HEK293 (cell line): Measurements from ENCODE around the gene ARMH3.

Source experiments
- IKZF3 ChIP-seq: fragments of 450-650 bp; IDR thresholded peaks from 2 replicates; pipeline ENCODE4 v1.5.0; 2018; ENCODE audit warnings: missing biosample characterization, mild to moderate bottlenecking, missing genetic modification characterization, moderate library complexity
- OSR2 ChIP-seq: fragments of 450-650 bp; formaldehyde crosslinking; IDR thresholded peaks from 2 replicates; pipeline ENCODE4 v1.5.1; 2016; ENCODE audit warnings: missing biosample characterization, missing genetic modification characterization
- PRDM10 ChIP-seq: fragments of 450-650 bp; formaldehyde crosslinking; IDR thresholded peaks from 2 replicates; pipeline ENCODE4 v1.5.1; 2016; ENCODE audit warnings: missing biosample characterization, missing genetic modification characterization
- SP3 ChIP-seq: fragments of 450-650 bp; formaldehyde crosslinking; IDR thresholded peaks from 2 replicates; pipeline ENCODE4 v1.5.1; 2016; ENCODE audit warnings: missing biosample characterization, missing genetic modification characterization
- ZBTB17 ChIP-seq: fragments of 450-650 bp; formaldehyde crosslinking; IDR thresholded peaks from 2 replicates; pipeline ENCODE4 v1.5.1; 2016; ENCODE audit warnings: missing biosample characterization, missing genetic modification characterization
- ZBTB8A ChIP-seq: fragments of 450-650 bp; formaldehyde crosslinking; IDR thresholded peaks from 2 replicates; pipeline ENCODE4 v1.5.1; 2016; ENCODE audit warnings: missing biosample characterization, missing genetic modification characterization
- ZFP69B ChIP-seq: fragments of 450-650 bp; formaldehyde crosslinking; IDR thresholded peaks from 2 replicates; pipeline ENCODE4 v1.5.1; 2016; ENCODE audit warnings: missing biosample characterization, missing genetic modification characterization
- ZNF121 ChIP-seq: fragments of 450-650 bp; formaldehyde crosslinking; IDR thresholded peaks from 2 replicates; pipeline ENCODE4 v1.5.1; 2016; ENCODE audit warnings: missing biosample characterization, missing genetic modification characterization
- ZNF16 ChIP-seq: fragments of 450-650 bp; formaldehyde crosslinking; IDR thresholded peaks from 2 replicates; pipeline ENCODE4 v1.5.1; 2016; ENCODE audit warnings: low read depth, missing biosample characterization, missing genetic modification characterization
- ZNF18 ChIP-seq: fragments of 450-650 bp; formaldehyde crosslinking; IDR thresholded peaks from 2 replicates; pipeline ENCODE4 v1.5.1; 2016; ENCODE audit warnings: missing biosample characterization, missing genetic modification characterization
- ZNF302 ChIP-seq: fragments of 450-650 bp; formaldehyde crosslinking; IDR thresholded peaks from 2 replicates; pipeline ENCODE4 v1.5.1; 2016; ENCODE audit warnings: missing biosample characterization, missing genetic modification characterization, low read depth
- ZNF335 ChIP-seq: fragments of 450-650 bp; formaldehyde crosslinking; conservative IDR thresholded peaks from 2 replicates; pipeline ENCODE4 v1.5.1; 2016; ENCODE audit warnings: missing biosample characterization, missing genetic modification characterization
- ZNF341 ChIP-seq: fragments of 450-650 bp; formaldehyde crosslinking; IDR thresholded peaks from 2 replicates; pipeline ENCODE4; 2016; ENCODE audit warnings: low read depth, missing biosample characterization, missing genetic modification characterization
- ZNF426 ChIP-seq: fragments of 450-650 bp; formaldehyde crosslinking; IDR thresholded peaks from 2 replicates; pipeline ENCODE4 v1.5.1; 2017; ENCODE audit warnings: missing biosample characterization, missing genetic modification characterization, mild to moderate bottlenecking, inconsistent platforms, moderate library complexity
- ZNF529 ChIP-seq: fragments of 450-650 bp; formaldehyde crosslinking; IDR thresholded peaks from 2 replicates; pipeline ENCODE4 v1.5.1; 2017; ENCODE audit warnings: missing genetic modification characterization, missing biosample characterization; ENCODE audit not compliant: insufficient replicate concordance
- ZNF610 ChIP-seq: fragments of 450-650 bp; formaldehyde crosslinking; IDR thresholded peaks from 2 replicates; pipeline ENCODE4 v1.5.1; 2016; ENCODE audit warnings: missing biosample characterization, missing genetic modification characterization, borderline replicate concordance
- ZNF670 ChIP-seq: fragments of 450-650 bp; formaldehyde crosslinking; IDR thresholded peaks from 2 replicates; pipeline ENCODE4 v1.5.1; 2016; ENCODE audit warnings: missing biosample characterization, missing genetic modification characterization, low read depth
- ZNF747 ChIP-seq: fragments of 450-650 bp; formaldehyde crosslinking; IDR thresholded peaks from 2 replicates; pipeline ENCODE4 v1.5.1; 2016; ENCODE audit warnings: missing biosample characterization, missing genetic modification characterization
- ZSCAN16 ChIP-seq: fragments of 450-650 bp; formaldehyde crosslinking; IDR thresholded peaks from 2 replicates; pipeline ENCODE4 v1.5.1; 2016; ENCODE audit warnings: missing biosample characterization, missing genetic modification characterization
- ZSCAN4 ChIP-seq: fragments of 450-650 bp; formaldehyde crosslinking; IDR thresholded peaks from 2 replicates; pipeline ENCODE4 v1.5.1; 2017; ENCODE audit warnings: missing biosample characterization, missing genetic modification characterization
- ZXDB ChIP-seq: fragments of 450-650 bp; formaldehyde crosslinking; IDR thresholded peaks from 2 replicates; pipeline ENCODE4 v1.5.1; 2016; ENCODE audit warnings: missing biosample characterization, missing genetic modification characterization
- TF ChIP-seq, protein P1 (sequence below): fragments of 450-650 bp; formaldehyde crosslinking; IDR thresholded peaks from 2 replicates; pipeline ENCODE4 v1.5.1; 2016; ENCODE audit warnings: missing biosample characterization, missing genetic modification characterization
- TF ChIP-seq, protein P2 (sequence below): fragments of 450-650 bp; formaldehyde crosslinking; IDR thresholded peaks from 2 replicates; pipeline ENCODE4 v1.5.1; 2016; ENCODE audit warnings: missing biosample characterization, missing genetic modification characterization
- TF ChIP-seq, protein P3 (sequence below): fragments of 450-650 bp; formaldehyde crosslinking; IDR thresholded peaks from 2 replicates; pipeline ENCODE4 v1.5.1; 2017; ENCODE audit warnings: missing biosample characterization, missing genetic modification characterization
- TF ChIP-seq, protein P4 (sequence below): fragments of 450-650 bp; formaldehyde crosslinking; IDR thresholded peaks from 2 replicates; pipeline ENCODE4 v1.5.1; 2016; ENCODE audit warnings: missing biosample characterization, missing genetic modification characterization

The ARMH3 gene

DNA sequence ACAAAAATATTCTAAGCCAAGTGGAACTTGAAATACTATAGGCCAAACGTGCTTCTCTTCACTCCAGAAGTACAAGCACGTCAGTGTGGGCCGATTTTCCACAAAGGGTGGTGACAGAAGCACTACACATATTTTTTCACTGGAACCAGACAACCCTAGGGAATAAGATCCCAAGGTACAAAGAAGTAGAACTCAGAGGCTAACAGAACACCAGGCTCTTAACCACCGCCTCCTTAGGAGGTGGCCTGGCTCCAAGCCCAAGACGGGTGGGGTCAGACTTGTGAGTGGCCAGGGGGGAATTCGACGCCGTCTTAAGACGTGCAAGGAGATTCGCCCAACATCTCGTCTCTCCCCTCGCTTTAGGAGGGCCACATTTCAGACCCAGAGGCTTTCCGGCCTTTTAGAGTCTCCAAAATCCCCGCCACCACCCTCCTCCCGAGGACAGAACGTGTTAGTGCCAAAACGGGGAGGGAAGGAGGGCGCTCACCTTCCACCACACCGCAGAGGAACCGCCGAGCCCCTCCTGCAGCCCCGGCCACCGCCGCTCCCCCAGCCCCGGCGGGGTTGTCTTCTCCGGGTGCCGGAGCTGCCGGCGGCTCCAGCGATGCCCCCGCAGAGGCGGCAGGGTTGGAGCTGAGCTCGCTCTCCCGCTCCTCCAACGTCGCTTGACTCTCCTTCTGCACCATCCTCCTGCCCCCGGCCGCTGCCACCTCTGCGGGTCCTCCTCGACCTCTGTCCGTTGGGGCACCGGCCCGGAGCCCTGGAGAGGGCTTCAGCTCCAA lies 238.4 kb downstream of the ARMH3 start (continued):
- TF ChIP-seq ZSCAN4, result 0 out of 2 replicates have a peak, but pooled peaks have one; percentile 16
- no peak for TF ChIP-seq ZNF18
- peak; percentile 74 for TF ChIP-seq OSR2
- TF ChIP-seq, protein P1, sequence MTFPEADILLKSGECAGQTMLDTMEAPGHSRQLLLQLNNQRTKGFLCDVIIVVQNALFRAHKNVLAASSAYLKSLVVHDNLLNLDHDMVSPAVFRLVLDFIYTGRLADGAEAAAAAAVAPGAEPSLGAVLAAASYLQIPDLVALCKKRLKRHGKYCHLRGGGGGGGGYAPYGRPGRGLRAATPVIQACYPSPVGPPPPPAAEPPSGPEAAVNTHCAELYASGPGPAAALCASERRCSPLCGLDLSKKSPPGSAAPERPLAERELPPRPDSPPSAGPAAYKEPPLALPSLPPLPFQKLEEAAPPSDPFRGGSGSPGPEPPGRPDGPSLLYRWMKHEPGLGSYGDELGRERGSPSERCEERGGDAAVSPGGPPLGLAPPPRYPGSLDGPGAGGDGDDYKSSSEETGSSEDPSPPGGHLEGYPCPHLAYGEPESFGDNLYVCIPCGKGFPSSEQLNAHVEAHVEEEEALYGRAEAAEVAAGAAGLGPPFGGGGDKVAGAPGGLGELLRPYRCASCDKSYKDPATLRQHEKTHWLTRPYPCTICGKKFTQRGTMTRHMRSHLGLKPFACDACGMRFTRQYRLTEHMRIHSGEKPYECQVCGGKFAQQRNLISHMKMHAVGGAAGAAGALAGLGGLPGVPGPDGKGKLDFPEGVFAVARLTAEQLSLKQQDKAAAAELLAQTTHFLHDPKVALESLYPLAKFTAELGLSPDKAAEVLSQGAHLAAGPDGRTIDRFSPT (tag by site-specific recombination), result peak; percentile 13; the same call in 1 of the 2 replicates
- TF ChIP-seq, protein P2, sequence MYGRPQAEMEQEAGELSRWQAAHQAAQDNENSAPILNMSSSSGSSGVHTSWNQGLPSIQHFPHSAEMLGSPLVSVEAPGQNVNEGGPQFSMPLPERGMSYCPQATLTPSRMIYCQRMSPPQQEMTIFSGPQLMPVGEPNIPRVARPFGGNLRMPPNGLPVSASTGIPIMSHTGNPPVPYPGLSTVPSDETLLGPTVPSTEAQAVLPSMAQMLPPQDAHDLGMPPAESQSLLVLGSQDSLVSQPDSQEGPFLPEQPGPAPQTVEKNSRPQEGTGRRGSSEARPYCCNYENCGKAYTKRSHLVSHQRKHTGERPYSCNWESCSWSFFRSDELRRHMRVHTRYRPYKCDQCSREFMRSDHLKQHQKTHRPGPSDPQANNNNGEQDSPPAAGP (tag by site-specific recombination), result 0 out of 2 replicates have a peak, but pooled peaks have one; percentile 1
- TF ChIP-seq ZFP69B (tag by site-specific recombination), result peak; percentile 46; the same call in 1 of the 2 replicates
- no peak for TF ChIP-seq ZNF302 (tag by site-specific recombination)
- TF ChIP-seq ZNF747 (tag by site-specific recombination), result no peak
- peak; percentile 96; the same call in 1 of the 2 replicates for TF ChIP-seq ZBTB8A (tag by site-specific recombination)
- peak; percentile 99 for TF ChIP-seq ZSCAN16
- TF ChIP-seq ZNF121, result 0 out of 2 replicates have a peak, but pooled peaks have one; percentile 33
- no peak for TF ChIP-seq ZXDB
- no peak for TF ChIP-seq ZNF16 (tag by site-specific recombination)
- TF ChIP-seq ZNF670, result no peak
- TF ChIP-seq, protein P3, sequence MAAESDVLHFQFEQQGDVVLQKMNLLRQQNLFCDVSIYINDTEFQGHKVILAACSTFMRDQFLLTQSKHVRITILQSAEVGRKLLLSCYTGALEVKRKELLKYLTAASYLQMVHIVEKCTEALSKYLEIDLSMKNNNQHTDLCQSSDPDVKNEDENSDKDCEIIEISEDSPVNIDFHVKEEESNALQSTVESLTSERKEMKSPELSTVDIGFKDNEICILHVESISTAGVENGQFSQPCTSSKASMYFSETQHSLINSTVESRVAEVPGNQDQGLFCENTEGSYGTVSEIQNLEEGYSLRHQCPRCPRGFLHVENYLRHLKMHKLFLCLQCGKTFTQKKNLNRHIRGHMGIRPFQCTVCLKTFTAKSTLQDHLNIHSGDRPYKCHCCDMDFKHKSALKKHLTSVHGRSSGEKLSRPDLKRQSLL (tag by site-specific recombination), result peak; percentile 68; the same call in 1 of the 2 replicates
- TF ChIP-seq ZNF426 (tag by site-specific recombination), result no peak
- TF ChIP-seq ZBTB17 (tag by site-specific recombination), result no peak; the same call in 1 of the 2 replicates
- TF ChIP-seq ZNF335, result peak; percentile 99
- TF ChIP-seq ZNF529 (tag by site-specific recombination), result no peak
- TF ChIP-seq ZNF341 (tag by site-specific recombination), result no peak
- TF ChIP-seq, protein P4, sequence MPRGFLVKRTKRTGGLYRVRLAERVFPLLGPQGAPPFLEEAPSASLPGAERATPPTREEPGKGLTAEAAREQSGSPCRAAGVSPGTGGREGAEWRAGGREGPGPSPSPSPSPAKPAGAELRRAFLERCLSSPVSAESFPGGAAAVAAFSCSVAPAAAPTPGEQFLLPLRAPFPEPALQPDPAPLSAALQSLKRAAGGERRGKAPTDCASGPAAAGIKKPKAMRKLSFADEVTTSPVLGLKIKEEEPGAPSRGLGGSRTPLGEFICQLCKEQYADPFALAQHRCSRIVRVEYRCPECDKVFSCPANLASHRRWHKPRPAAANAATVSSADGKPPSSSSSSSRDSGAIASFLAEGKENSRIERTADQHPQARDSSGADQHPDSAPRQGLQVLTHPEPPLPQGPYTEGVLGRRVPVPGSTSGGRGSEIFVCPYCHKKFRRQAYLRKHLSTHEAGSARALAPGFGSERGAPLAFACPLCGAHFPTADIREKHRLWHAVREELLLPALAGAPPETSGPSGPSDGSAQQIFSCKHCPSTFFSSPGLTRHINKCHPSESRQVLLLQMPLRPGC (tag by site-specific recombination), result peak; percentile 31; the same call in 1 of the 2 replicates
- peak; percentile 45; the same call in 1 of the 2 replicates for TF ChIP-seq SP3
- peak; percentile 69 for TF ChIP-seq PRDM10 (tag by site-specific recombination)
- TF ChIP-seq IKZF3 (tag by site-specific recombination), result 0 out of 2 replicates have a peak, but pooled peaks have one; percentile 62
- peak; percentile 15; the same call in 1 of the 2 replicates for TF ChIP-seq ZNF610
